HepG2 (cell line): Measurements from ENCODE around the gene IRAK4. TPM values are rescaled to one million over a fixed set of nuclear protein-coding genes. Genes with fewer than 3 reads are reported as not detected.

Source experiments
- BHLHE40 ChIP-seq: IDR thresholded peaks from 2 replicates; pipeline ENCODE4 v1.6.1; 2011; ENCODE audit warnings: low read length, improper control_type of control experiment
- CBX2 ChIP-seq, 2 experiments: fragments of 200-600 bp in 1 of 2; sonication (generic); formaldehyde crosslinking in 1 of 2; IDR thresholded peaks; 2 replicates each; pipeline versions ENCODE4 v1.7.0 to v1.8.1; 2018 to 2022; ENCODE audit warnings: low read depth in 2 of 2, low read length in 1 of 2, mild to moderate bottlenecking in 1 of 2, missing genetic modification reagents in 1 of 2
- EEA1 ChIP-seq: sonication (generic); formaldehyde crosslinking; IDR thresholded peaks from 2 replicates; pipeline ENCODE4 v1.5.1; 2020; ENCODE audit warnings: mild to moderate bottlenecking, missing genetic modification reagents, borderline replicate concordance
- GABPA ChIP-seq, 2 experiments: IDR thresholded peaks; 2 replicates each; pipeline ENCODE4 v1.6.1; 2011 to 2016; ENCODE audit warnings: low read depth in 2 of 2, low read length in 1 of 2, missing biosample characterization in 1 of 2, missing genetic modification characterization in 1 of 2
- GABPB1 ChIP-seq: IDR thresholded peaks from 2 replicates; pipeline ENCODE4 v1.6.1; 2016; ENCODE audit warnings: mild to moderate bottlenecking, missing genetic modification reagents, moderate library complexity, missing compliant biosample characterization
- GZF1 ChIP-seq: sonication (generic); formaldehyde crosslinking; IDR thresholded peaks from 2 replicates; pipeline ENCODE4 v1.5.1; 2020; ENCODE audit warnings: mild to moderate bottlenecking, missing genetic modification reagents
- HNRNPK ChIP-seq: fragments of 200-400 bp; formaldehyde crosslinking; IDR thresholded peaks from 2 replicates; pipeline ENCODE4 v1.6.1; 2018; ENCODE audit warnings: low read length, low read depth, moderate library complexity, mild to moderate bottlenecking; ENCODE audit not compliant: poor library complexity, severe bottlenecking
- JDP2 ChIP-seq: sonication (generic); formaldehyde crosslinking; IDR thresholded peaks from 2 replicates; pipeline ENCODE4 v1.8.1; 2022; ENCODE audit warnings: missing genetic modification reagents, borderline replicate concordance
- NFATC3 ChIP-seq: sonication (generic); formaldehyde crosslinking; IDR thresholded peaks from 2 replicates; pipeline ENCODE4 v1.5.1; 2020; ENCODE audit warnings: mild to moderate bottlenecking, missing genetic modification reagents
- NR2F1 ChIP-seq, 2 experiments: fragments of 450-650 bp in 1 of 2; formaldehyde crosslinking in 1 of 2; IDR thresholded peaks; 2 replicates each; pipeline versions ENCODE4 v1.5.0 to v1.6.1; 2016 to 2020; ENCODE audit warnings: mild to moderate bottlenecking in 1 of 2, missing compliant biosample characterization in 1 of 2, missing genetic modification reagents in 1 of 2, moderate library complexity in 1 of 2
- PAX8 ChIP-seq: sonication (generic); formaldehyde crosslinking; IDR thresholded peaks from 2 replicates; pipeline ENCODE4 v1.8.0; 2022; ENCODE audit warnings: mild to moderate bottlenecking, missing genetic modification reagents, borderline replicate concordance
- SRSF9 ChIP-seq: fragments of 200-400 bp; formaldehyde crosslinking; IDR thresholded peaks from 2 replicates; pipeline ENCODE4 v1.6.1; 2018; ENCODE audit warnings: borderline replicate concordance, mild to moderate bottlenecking, low read depth, low read length; ENCODE audit not compliant: insufficient read depth, poor library complexity, severe bottlenecking
- TGIF2 ChIP-seq: IDR thresholded peaks from 2 replicates; pipeline ENCODE4 v1.6.1; 2016; ENCODE audit warnings: control low read depth, missing compliant biosample characterization
- TRIM24 ChIP-seq: sonication (generic); formaldehyde crosslinking; IDR thresholded peaks from 2 replicates; pipeline ENCODE4 v1.8.0; 2022; ENCODE audit warnings: mild to moderate bottlenecking, missing genetic modification reagents
- ZFP1 ChIP-seq: IDR thresholded peaks from 2 replicates; pipeline ENCODE4 v1.6.1; 2016
- ZFP90 ChIP-seq: sonication (generic); formaldehyde crosslinking; IDR thresholded peaks from 2 replicates; pipeline ENCODE4 v1.8.0; 2022; ENCODE audit warnings: missing genetic modification reagents, mild to moderate bottlenecking, inconsistent platforms, borderline replicate concordance
- ZNF160 ChIP-seq: sonication (generic); formaldehyde crosslinking; IDR thresholded peaks from 2 replicates; pipeline ENCODE4 v1.8.0; 2022; ENCODE audit warnings: mild to moderate bottlenecking, inconsistent platforms, missing genetic modification reagents
- ZNF496 ChIP-seq: sonication (generic); formaldehyde crosslinking; IDR thresholded peaks from 2 replicates; pipeline ENCODE4 v1.8.1; 2023; ENCODE audit warnings: mild to moderate bottlenecking, moderate library complexity, missing genetic modification reagents; ENCODE audit not compliant: insufficient replicate concordance
- ZNF564 ChIP-seq: sonication (generic); formaldehyde crosslinking; IDR thresholded peaks from 2 replicates; pipeline ENCODE4 v1.8.1; 2023; ENCODE audit warnings: mild to moderate bottlenecking, missing genetic modification reagents
- ZSCAN9 ChIP-seq: IDR thresholded peaks from 2 replicates; pipeline ENCODE4 v1.6.1; 2016; ENCODE audit warnings: borderline replicate concordance
- polyA plus RNA-seq, 8 experiments: library from polyadenylated mRNA; depleted of rRNA in 3 of 8; stranded (reverse) in 7 of 8; unstranded in 1 of 8; fragments of >200 nt; fragmentation: Illumina TruSeq in 4 of 8; extraction: Trizol in 4 of 8; gene quantifications; 2 replicates each; pipeline versions ENCODE4 v1.2.1 to v1.2.3, GENCODE V29; 2011 to 2016; ENCODE audit warnings: low read depth in 4 of 8, missing spikeins in 1 of 8, mixed read lengths in 1 of 8; ENCODE audit not compliant: insufficient read depth in 1 of 8
- total RNA-seq, 5 experiments: library from RNA; depleted of rRNA; stranded (reverse); fragments of >200 nt; fragmentation: Illumina TruSeq; extraction: Trizol; gene quantifications; 2 replicates each; pipeline ENCODE4 v1.2.3, GENCODE V29; 2016; ENCODE audit warnings: low read depth in 1 of 5
- TF ChIP-seq, protein P1 (sequence below): sonication (generic); formaldehyde crosslinking; IDR thresholded peaks from 2 replicates; pipeline ENCODE4 v1.5.1; 2020; ENCODE audit warnings: mild to moderate bottlenecking, missing genetic modification reagents, moderate library complexity
- TF ChIP-seq, protein P2 (sequence below), 2 experiments: fragments of 450-650 bp in 1 of 2; sonication (generic) in 1 of 2; formaldehyde crosslinking; IDR thresholded peaks; 2 replicates each; pipeline versions ENCODE4 v1.5.0 to v1.8.0; 2020 to 2022; ENCODE audit warnings: mild to moderate bottlenecking in 1 of 2, missing genetic modification reagents in 1 of 2
- TF ChIP-seq, protein P3 (sequence below): sonication (generic); IDR thresholded peaks from 2 replicates; pipeline ENCODE4 v1.6.1; 2016; ENCODE audit warnings: low read depth, borderline replicate concordance

The IRAK4 gene
- total and polyA plus RNA-seq, 2 of the 13 experiments (the other 11 are each of a cell fraction or from before 2014, with no cell fraction given) = 6.6 to 7.1 TPM

DNA sequence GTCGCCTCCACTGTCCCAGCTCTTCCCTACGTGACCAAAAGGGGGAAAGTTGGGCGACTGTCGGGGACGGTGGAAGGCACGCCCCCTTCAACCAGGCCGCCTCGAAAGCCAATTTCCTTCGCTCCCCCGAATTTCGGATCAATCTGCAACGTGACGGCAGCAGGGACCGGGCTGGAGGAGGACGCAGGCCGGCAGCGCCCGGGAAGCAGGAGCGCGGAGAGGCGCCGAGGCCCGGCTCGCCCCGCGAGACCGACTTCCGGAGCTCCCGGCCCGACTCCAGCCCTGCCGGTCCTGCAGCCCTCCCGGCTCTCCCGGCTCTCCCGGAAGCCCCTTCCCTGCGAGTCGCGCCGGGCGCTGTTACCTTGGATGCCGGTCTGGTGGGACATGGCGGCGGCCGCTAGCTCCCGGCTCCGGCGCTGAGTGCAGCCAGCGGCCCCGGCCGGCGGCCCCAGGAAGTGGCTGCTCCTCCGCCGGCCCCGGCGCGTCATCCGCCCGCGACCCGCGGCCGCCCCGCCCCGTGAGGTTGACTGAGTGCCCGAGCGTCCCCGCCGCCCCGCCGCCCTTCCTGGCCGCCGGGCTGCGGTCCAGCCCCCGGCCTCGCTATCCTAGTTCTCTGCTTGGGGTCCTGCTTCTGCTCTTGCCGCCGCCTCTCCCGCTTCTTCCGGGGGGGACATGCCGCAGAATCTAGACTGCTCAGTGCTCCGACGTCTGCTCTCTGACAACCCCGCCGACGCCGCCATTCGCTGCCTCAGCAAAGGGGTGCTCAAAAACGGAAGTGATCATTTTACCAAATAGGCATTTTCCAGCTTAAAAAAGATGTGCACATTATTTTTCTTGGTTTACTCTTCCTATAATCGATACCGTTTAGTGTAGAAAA lies 47.3 kb downstream of the IRAK4 start, which contains the start of gene TWF1 (continued):
- TF ChIP-seq, protein P1, sequence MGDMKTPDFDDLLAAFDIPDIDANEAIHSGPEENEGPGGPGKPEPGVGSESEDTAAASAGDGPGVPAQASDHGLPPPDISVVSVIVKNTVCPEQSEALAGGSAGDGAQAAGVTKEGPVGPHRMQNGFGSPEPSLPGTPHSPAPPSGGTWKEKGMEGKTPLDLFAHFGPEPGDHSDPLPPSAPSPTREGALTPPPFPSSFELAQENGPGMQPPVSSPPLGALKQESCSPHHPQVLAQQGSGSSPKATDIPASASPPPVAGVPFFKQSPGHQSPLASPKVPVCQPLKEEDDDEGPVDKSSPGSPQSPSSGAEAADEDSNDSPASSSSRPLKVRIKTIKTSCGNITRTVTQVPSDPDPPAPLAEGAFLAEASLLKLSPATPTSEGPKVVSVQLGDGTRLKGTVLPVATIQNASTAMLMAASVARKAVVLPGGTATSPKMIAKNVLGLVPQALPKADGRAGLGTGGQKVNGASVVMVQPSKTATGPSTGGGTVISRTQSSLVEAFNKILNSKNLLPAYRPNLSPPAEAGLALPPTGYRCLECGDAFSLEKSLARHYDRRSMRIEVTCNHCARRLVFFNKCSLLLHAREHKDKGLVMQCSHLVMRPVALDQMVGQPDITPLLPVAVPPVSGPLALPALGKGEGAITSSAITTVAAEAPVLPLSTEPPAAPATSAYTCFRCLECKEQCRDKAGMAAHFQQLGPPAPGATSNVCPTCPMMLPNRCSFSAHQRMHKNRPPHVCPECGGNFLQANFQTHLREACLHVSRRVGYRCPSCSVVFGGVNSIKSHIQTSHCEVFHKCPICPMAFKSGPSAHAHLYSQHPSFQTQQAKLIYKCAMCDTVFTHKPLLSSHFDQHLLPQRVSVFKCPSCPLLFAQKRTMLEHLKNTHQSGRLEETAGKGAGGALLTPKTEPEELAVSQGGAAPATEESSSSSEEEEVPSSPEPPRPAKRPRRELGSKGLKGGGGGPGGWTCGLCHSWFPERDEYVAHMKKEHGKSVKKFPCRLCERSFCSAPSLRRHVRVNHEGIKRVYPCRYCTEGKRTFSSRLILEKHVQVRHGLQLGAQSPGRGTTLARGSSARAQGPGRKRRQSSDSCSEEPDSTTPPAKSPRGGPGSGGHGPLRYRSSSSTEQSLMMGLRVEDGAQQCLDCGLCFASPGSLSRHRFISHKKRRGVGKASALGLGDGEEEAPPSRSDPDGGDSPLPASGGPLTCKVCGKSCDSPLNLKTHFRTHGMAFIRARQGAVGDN (CRISPR knock-in tag) = peak; percentile 77
- TF ChIP-seq GABPB1 (CRISPR knock-in tag) = peak; percentile 87
- TF ChIP-seq, protein P2, sequence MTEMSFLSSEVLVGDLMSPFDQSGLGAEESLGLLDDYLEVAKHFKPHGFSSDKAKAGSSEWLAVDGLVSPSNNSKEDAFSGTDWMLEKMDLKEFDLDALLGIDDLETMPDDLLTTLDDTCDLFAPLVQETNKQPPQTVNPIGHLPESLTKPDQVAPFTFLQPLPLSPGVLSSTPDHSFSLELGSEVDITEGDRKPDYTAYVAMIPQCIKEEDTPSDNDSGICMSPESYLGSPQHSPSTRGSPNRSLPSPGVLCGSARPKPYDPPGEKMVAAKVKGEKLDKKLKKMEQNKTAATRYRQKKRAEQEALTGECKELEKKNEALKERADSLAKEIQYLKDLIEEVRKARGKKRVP (CRISPR knock-in tag; IDR thresholded peaks at IDR 0.05) = no peak
- TF ChIP-seq HNRNPK = no peak
- no peak for TF ChIP-seq GZF1 (CRISPR knock-in tag)
- no peak for TF ChIP-seq PAX8 (CRISPR knock-in tag)
- peak; percentile 59 for TF ChIP-seq GABPA (IDR thresholded peaks at IDR 0.05; ENCODE audit: low read depth, low read length)
- peak; percentile 59; the same call in 1 of the 2 replicates for TF ChIP-seq GABPA (CRISPR knock-in tag; IDR thresholded peaks at IDR 0.05; ENCODE audit: low read depth)
- no peak for TF ChIP-seq BHLHE40
- TF ChIP-seq CBX2 (IDR thresholded peaks at IDR 0.05; ENCODE audit: low read depth, low read length) = no peak
- TF ChIP-seq CBX2 (CRISPR knock-in tag; IDR thresholded peaks at IDR 0.05; ENCODE audit: low read depth) = no peak
- no peak for TF ChIP-seq TGIF2
- no peak for TF ChIP-seq ZNF160
- no peak for TF ChIP-seq NFATC3
- TF ChIP-seq, protein P3, sequence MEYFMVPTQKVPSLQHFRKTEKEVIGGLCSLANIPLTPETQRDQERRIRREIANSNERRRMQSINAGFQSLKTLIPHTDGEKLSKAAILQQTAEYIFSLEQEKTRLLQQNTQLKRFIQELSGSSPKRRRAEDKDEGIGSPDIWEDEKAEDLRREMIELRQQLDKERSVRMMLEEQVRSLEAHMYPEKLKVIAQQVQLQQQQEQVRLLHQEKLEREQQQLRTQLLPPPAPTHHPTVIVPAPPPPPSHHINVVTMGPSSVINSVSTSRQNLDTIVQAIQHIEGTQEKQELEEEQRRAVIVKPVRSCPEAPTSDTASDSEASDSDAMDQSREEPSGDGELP = no peak
- no peak for TF ChIP-seq SRSF9
- no peak for TF ChIP-seq ZNF496
- no peak for TF ChIP-seq ZFP1 (CRISPR knock-in tag)
- no peak for TF ChIP-seq EEA1 (CRISPR knock-in tag)
- no peak for TF ChIP-seq ZSCAN9 (CRISPR knock-in tag)
- TF ChIP-seq ZFP90 (CRISPR knock-in tag) = no peak
- no peak for TF ChIP-seq ZNF564 (CRISPR knock-in tag)
- no peak for TF ChIP-seq NR2F1 (CRISPR knock-in tag; IDR thresholded peaks at IDR 0.05)
- TF ChIP-seq JDP2 (CRISPR knock-in tag) = no peak; the same call in 1 of the 2 replicates
- TF ChIP-seq TRIM24 (CRISPR knock-in tag) = no peak
